AG04450 (cell line): ENCODE data around the gene VMAC. TPM values are rescaled to one million over a fixed set of nuclear protein-coding genes. Genes with fewer than 3 reads are reported as not detected.
A peak's percentile ranks its signal among the peaks of the same experiment; 100 is the strongest.

Experiments used
- CTCF ChIA-PET: fragments of 300-600, 350-600 bp; formaldehyde crosslinking; extraction: SDS; loops from one replicate; lab custom pipeline; 2022; ENCODE audit warnings: antibody characterized with exemption, inconsistent platforms; lab: Charles Lee
- POLR2A ChIA-PET: fragments of 350-600 bp; formaldehyde crosslinking; extraction: SDS; loops from one replicate; lab custom pipeline; 2021; ENCODE audit warnings: antibody characterized with exemption, inconsistent platforms; lab: Yijun Ruan, JAX
- DNase-seq: peaks from one replicate; pipeline ENCODE4 v3.0.0-alpha.2; 2011; ENCODE audit warnings: low read depth, low spot score
- H3K27ac ChIP-seq: one replicate; pipeline ENCODE4 v1.5.1; 2012; ENCODE audit warnings: low read depth, low read length, control low read depth
- H3K27me3 ChIP-seq: one replicate; pipeline ENCODE4 v1.6.0; 2012; ENCODE audit warnings: low read length; ENCODE audit not compliant: control insufficient read depth, insufficient read depth
- H3K4me3 ChIP-seq: 2 replicates; pipeline ENCODE4 v1.5.1; 2011; ENCODE audit warnings: mild to moderate bottlenecking, low read depth, low read length, control low read depth
- H3K9me3 ChIP-seq: 2 replicates; pipeline ENCODE4 v1.5.1; 2012; ENCODE audit warnings: low read length; ENCODE audit not compliant: control insufficient read depth, insufficient read depth
- CTCF ChIP-seq: IDR thresholded peaks from 2 replicates; pipeline ENCODE4 v1.5.1; 2011; ENCODE audit warnings: low read depth, low read length, control low read depth, inconsistent platforms
- polyA plus RNA-seq: library from polyadenylated mRNA; depleted of rRNA; stranded (reverse); fragments of >200 nt; gene quantifications from 2 replicates; pipeline ENCODE4 v1.2.3, GENCODE V29; 2011

Gene VMAC
- polyA plus RNA-seq, 1 experiment = 2.5 TPM

- POLR2A ChIA-PET = no interaction called here
- H3K27ac ChIP-seq = no peak overlapping the region
- no peak for DNase-seq
- no peak overlapping the region for H3K4me3 ChIP-seq
- no peaks in the 10 kb centered on the region for H3K9me3 ChIP-seq
- H3K27me3 ChIP-seq = no peaks in the 10 kb centered on the region
- CTCF ChIA-PET = no interaction called here
- no peak for TF ChIP-seq CTCF
These were observed 26.6 kb downstream of the VMAC start for GRCh38 chr19:5931251-5931650.

GRCh38 chr19:5932146-5932545 lies 27.5 kb downstream of the VMAC start:
- POLR2A ChIA-PET = no interaction called here
- Histone ChIP-seq H3K4me3 (no peak overlapping the region), H3K9me3 (no peaks in the 10 kb centered on the region), H3K27ac (no peak overlapping the region), H3K27me3 (no peaks in the 10 kb centered on the region)
- CTCF ChIA-PET = no interaction called here
- TF ChIP-seq CTCF = no peak
- no peak for DNase-seq

GRCh38 chr19:5932609-5933262 lies 28.1 kb downstream of the VMAC start:
- no peak overlapping the region for H3K27ac ChIP-seq
- POLR2A ChIA-PET = no interaction called here
- no peaks in the 10 kb centered on the region for H3K9me3 ChIP-seq
- H3K4me3 ChIP-seq = no peak overlapping the region
- no peak for TF ChIP-seq CTCF
- H3K27me3 ChIP-seq = no peaks in the 10 kb centered on the region
- DNase-seq = no peak
- CTCF ChIA-PET = no interaction called here

- Histone ChIP-seq H3K27ac (peak overlapping the region; percentile 98), H3K27me3 (no peaks in the 10 kb centered on the region), H3K4me3 (no peak overlapping the region), H3K9me3 (no peaks in the 10 kb centered on the region)
- DNase-seq = no peak
- CTCF ChIA-PET = interaction anchor here (0.5 to 4.3 kb wide), 2 partner anchors 34 to 131 kb away, joined by 3 to 26 read pairs; no protein-coding TSS in a partner anchor
- POLR2A ChIA-PET = interaction anchor here (3.0 kb wide), 1 partner anchor 33 kb away, joined by 22 read pairs; no protein-coding TSS in a partner anchor
- no peak for TF ChIP-seq CTCF
These were observed 28.9 kb downstream of the VMAC start for GRCh38 chr19:5933391-5934068.

GRCh38 chr19:5934069-5934401 lies 29.4 kb downstream of the VMAC start:
- Histone ChIP-seq H3K4me3 (no peak overlapping the region), H3K27ac (peak overlapping the region; percentile 98), H3K27me3 (no peaks in the 10 kb centered on the region), H3K9me3 (no peaks in the 10 kb centered on the region)
- TF ChIP-seq CTCF = no peak
- DNase-seq = no peak
- ChIA-PET CTCF (interaction anchor here (0.5 to 4.3 kb wide), 2 partner anchors 34 to 131 kb away, joined by 3 to 26 read pairs; no protein-coding TSS in a partner anchor), POLR2A (interaction anchor here (2.2 to 3.0 kb wide), 2 partner anchors 28 to 32 kb away, joined by 18 to 22 read pairs; no protein-coding TSS in a partner anchor)
